GM12892 (cell line): ENCODE results near the gene MCC.

Source experiments
- DNase-seq: peaks from one replicate; pipeline ENCODE4 v3.0.0; 2011; ENCODE audit not compliant: insufficient read length
- FAIRE-seq: peaks from 2 replicates; lab custom pipeline; 2011; peaks lifted over from hg19 to GRCh38; lab: Jason Lieb, UNC
- POLR2A ChIP-seq: IDR thresholded peaks from 2 replicates; pipeline ENCODE4 v1.6.1; 2011; ENCODE audit warnings: low read depth, low read length, control low read depth
- POLR2AphosphoS5 ChIP-seq: IDR thresholded peaks from 2 replicates; pipeline ENCODE4 v1.6.1; 2011; ENCODE audit warnings: low read depth, low read length, control low read depth
- TAF1 ChIP-seq: IDR thresholded peaks from 2 replicates; pipeline ENCODE4 v1.6.1; 2011; ENCODE audit warnings: low read depth, mild to moderate bottlenecking, control low read depth, low read length, borderline replicate concordance

Gene MCC

GRCh38 chr5:113259034-113259433 is 229.2 kb downstream of the MCC start:
- FAIRE-seq (no peak), DNase-seq (no peak)
- TF ChIP-seq POLR2A, result no peak
- TF ChIP-seq TAF1, result no peak
- no peak for TF ChIP-seq POLR2AphosphoS5

- TF ChIP-seq TAF1 (no peak), POLR2A (no peak), POLR2AphosphoS5 (no peak)
- FAIRE-seq, result no peak
- no peak for DNase-seq
Observed at GRCh38 chr5:113257545-113257944, 230.7 kb downstream of the MCC start.

- FAIRE-seq, result no peak
- TF ChIP-seq POLR2A, result no peak
- TF ChIP-seq POLR2AphosphoS5, result no peak
- TF ChIP-seq TAF1, result no peak
Observed at GRCh38 chr5:113256671-113257452, 231.4 kb downstream of the MCC start.

DNA sequence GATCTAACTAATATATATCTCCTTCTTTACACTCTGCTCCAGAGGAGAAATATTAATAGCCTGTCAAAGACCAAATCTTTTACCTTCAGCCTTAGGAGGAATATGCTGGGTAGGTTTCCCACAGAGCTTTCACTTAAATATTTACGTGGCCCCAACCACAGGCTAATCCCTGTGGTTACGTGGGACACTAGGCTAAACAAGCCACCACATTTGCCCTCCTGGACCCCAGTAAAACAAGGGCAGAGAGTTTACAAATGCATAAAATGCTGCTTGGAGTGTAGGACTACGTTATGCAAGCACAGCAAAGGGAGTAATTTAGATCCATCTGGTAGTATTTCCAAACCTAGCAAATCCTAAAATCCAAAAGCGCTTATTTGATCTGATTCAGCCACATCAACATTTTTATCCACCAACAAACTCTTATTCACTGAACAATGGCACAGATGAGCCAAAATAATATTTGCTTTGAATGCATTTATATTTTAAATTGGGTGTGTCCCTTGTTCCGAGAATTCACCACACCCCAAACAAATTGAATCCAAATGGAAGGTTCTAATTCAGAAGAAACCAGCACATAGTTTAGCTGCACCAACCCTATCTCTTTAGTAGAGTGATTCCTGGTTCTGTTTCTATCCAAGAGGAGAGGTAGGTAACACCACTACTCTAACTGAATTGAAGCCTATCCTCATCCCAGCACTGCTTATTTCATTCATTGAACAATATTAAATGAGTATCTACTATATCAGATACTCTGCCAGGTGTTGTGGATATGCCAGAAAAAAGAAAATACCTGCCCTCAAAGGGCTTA is 232.5 kb downstream of the MCC start:
- no peak for TF ChIP-seq TAF1
- DNase-seq, result no peak
- FAIRE-seq, result peak; percentile 46

More at GRCh38 chr5:113256671-113257452, 231.4 kb downstream of the MCC start:
- DNase-seq, result no peak

GRCh38 chr5:113255105-113255504 is 233.1 kb downstream of the MCC start:
- no peak for TF ChIP-seq POLR2AphosphoS5
- TF ChIP-seq TAF1, result no peak
- TF ChIP-seq POLR2A, result no peak
- DNase-seq (no peak), FAIRE-seq (no peak)

GRCh38 chr5:113253037-113253436 is 235.2 kb downstream of the MCC start:
- DNase-seq (no peak), FAIRE-seq (no peak)
- TF ChIP-seq POLR2AphosphoS5 (no peak), TAF1 (no peak), POLR2A (no peak)

- TF ChIP-seq TAF1 (no peak), POLR2AphosphoS5 (no peak), POLR2A (no peak)
- no peak for DNase-seq
- FAIRE-seq, result no peak
Observed at GRCh38 chr5:113252066-113252465, 236.2 kb downstream of the MCC start.

DNA sequence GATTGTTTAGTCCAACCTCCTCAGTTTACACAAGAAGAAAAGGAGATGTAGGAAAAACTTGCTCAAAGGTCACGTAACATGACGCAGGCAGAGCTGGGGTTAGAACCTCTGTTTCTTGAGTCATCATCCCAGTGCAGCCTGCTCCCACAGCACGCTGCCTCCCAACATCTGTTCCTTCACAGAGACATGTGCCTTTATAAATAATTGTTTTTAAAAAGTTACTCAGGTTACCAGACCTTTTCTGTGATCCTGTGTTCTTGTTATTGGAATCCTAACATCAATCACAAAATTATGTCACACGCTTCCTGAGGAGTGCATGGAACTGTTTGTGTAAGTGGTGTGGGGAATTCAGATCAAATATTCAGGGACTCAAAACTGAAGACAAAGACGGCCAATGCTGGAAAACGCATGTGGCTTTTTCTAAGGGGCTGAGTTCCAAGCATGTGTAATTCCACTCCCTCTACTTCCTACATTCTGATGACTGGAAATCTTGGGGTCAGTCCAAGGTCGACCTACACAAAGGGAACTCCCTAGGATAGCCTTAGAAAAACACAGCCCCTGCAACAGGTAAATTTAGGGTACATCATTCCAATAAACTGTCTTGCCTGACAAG is 237.8 kb downstream of the MCC start:
- no peak for TF ChIP-seq TAF1
- no peak for TF ChIP-seq POLR2A
- TF ChIP-seq POLR2AphosphoS5, result no peak
- FAIRE-seq (no peak), DNase-seq (no peak)

DNA sequence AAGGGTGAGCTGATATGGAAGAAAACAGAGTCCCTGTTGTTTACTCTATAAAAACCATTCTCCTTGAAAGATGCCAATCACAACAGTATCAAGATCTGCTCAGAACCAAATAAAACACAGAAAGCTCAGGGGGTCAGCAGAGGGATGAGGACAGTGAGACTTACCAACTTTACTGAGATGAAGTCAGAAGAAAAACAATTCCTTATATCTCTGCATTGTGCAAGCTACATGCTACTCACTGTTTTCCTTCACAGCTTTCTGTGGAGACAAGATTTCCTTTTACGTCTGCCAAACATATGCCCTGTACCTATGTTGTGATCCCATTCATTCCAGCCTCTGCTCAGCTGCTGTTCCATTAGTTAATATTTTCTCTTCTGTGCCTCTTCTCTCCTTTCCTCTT is 239.0 kb downstream of the MCC start:
- DNase-seq (no peak), FAIRE-seq (no peak)
- no peak for TF ChIP-seq POLR2A
- no peak for TF ChIP-seq TAF1

DNA sequence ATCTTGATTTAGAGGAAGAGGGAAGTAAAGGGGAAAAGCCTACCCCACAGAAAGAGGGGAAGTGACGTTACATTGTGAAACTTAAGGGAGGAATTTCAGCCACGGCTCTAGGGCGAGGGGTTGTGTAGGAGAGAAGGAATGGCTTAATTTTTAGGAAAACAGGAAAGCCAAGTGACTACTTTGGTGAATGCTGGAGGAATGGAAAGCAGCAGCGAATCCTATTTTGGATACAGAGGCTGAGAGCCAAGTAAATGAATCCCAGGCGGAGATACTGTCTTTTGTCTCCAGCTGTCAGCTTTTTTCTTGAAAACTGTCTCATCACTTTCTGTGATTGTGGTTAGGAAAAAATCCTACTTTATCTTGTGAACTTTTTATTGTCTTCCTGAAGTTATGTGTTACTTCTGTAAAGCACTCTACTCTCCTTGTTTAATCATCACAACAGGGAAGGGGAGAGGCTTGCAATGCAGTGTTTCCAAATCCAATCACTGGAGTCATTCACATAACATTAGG is 241.8 kb downstream of the MCC start:
- no peak for TF ChIP-seq TAF1
- no peak for TF ChIP-seq POLR2AphosphoS5
- TF ChIP-seq POLR2A, result no peak
- FAIRE-seq (no peak), DNase-seq (no peak)

DNA sequence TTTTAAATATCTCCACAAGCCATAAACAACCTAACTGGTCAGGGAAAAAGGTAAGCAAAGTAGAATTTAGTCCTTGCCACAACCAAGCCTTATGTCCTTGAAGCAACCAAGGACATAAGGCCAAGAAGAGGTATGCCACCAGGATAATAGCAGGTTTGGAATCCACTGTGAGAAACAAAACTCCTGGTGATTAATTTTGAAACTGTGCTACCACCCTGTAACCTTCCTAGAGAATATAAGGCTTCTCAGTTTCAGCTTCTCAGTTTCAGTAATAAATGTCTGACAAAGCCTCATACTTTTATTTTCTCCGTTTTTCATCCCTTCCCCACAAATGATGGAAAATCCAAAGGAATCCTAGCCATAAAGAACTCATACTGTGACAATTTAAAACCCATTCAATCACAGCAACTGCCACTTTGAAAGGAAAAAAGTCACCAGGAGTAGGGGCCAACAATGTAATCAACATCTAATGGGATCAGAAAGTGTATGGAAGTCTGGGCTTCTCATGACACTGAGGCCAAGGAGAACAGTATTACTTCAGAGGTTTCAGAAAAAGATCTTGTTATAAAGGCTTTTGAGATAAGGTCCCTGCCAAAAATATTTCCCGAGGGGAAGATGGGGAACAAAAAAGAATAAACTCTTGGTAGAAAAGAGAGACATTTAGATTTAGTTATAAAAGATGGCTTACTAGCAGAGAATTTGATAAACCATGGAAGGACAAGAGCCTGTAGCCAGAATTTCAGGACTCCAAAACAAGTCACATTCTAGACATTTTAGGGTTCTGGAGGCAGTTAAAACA is 242.6 kb downstream of the MCC start:
- no peak for TF ChIP-seq POLR2A
- no peak for TF ChIP-seq POLR2AphosphoS5
- no peak for TF ChIP-seq TAF1
- DNase-seq, result no peak
- no peak for FAIRE-seq
